Body of pancreas (tissue), 4 donors: Measurements from ENCODE around the gene PTPRN2. TPM values are rescaled to one million over a fixed set of nuclear protein-coding genes. Genes with fewer than 3 reads are reported as not detected.

Source experiments
- ATAC-seq: fragments of 150-250 bp; one replicate; pipeline ENCODE4 v1.9.1; 2016
- DNase-seq, 4 donors: peaks; one replicate each; pipeline ENCODE4 v3.0.0-alpha.2; 2019
- H3K27ac ChIP-seq, 4 donors: fragments of 200-600 bp; sonication (generic); 1 replicate in 3 of 4; 2 replicates in 1 of 4; pipeline versions ENCODE4 v1.5.1 to v1.6.1; 2016 to 2019; ENCODE audit warnings: mild to moderate bottlenecking in 1 of 4, mixed read lengths in 1 of 4, moderate library complexity in 1 of 4
- H3K27me3 ChIP-seq, 2 donors: fragments of 200-600 bp; sonication (generic); one replicate each; pipeline ENCODE4 v1.6.0; 2016; ENCODE audit warnings: mild to moderate bottlenecking in 1 of 2
- H3K36me3 ChIP-seq, 2 donors: fragments of 200-600 bp; sonication (generic); replicated peaks in 1 of 2; 2 replicates each; pipeline ENCODE4 v1.5.1; 2016; ENCODE audit warnings: low read depth in 2 of 2; ENCODE audit not compliant: insufficient read depth in 1 of 2
- H3K4me1 ChIP-seq: fragments of 200-600 bp; sonication (generic); one replicate; pipeline ENCODE4 v1.6.0; 2016
- H3K4me3 ChIP-seq, 2 donors: fragments of 200-600 bp; sonication (generic); 1 replicate in 1 of 2; 2 replicates in 1 of 2; pipeline ENCODE4 v1.5.1; 2016 to 2019
- H3K9me3 ChIP-seq, 3 donors: fragments of 200-600 bp; sonication (generic); 1 replicate in 2 of 3; 2 replicates in 1 of 3; pipeline ENCODE4 v1.5.1; 2016
- CTCF ChIP-seq, 7 experiments: fragments of 450-650 bp in 4 of 7; fragments of 200-600 bp in 3 of 7; sonication (generic) in 3 of 7; IDR thresholded peaks; one replicate each; pipeline ENCODE4 v1.5.1; 2016 to 2019; ENCODE audit warnings: antibody characterized with exemption in 7 of 7
- POLR2A ChIP-seq, 3 donors: fragments of 450-650 bp; IDR thresholded peaks; one replicate each; pipeline ENCODE4 v1.6.1; 2016; ENCODE audit warnings: antibody characterized with exemption in 3 of 3, mild to moderate bottlenecking in 2 of 3
- WGBS, 2 donors: methylation state at CpG; one replicate each; pipeline ENCODE4 v1.1.5; 2017; 5-methylcytosine and 5-hydroxymethylcytosine counted together
- intact Hi-C: fragments of 100-400 bp; cut with DNase I; formaldehyde crosslinking; loops from one replicate; pipeline ENCODE4 v1.15.1; 2023
- total RNA-seq, 2 donors: library from RNA; depleted of rRNA; stranded (reverse); fragments of >200 nt; gene quantifications; one replicate each; pipeline ENCODE4 v1.1.0, GENCODE V29; 2016

PTPRN2 gene
- total RNA-seq, 2 donors from 2014 or later, result 31.6 to 76.1 TPM

GRCh38 chr7:157969995-157970394 is 617.6 kb downstream of the PTPRN2 start:
- peaks cover 0 to 14% (median 0%) of the 10 kb centered on the region in 3 donors for H3K9me3 ChIP-seq
- ATAC-seq (no peak), DNase-seq (no peak)
- no peak overlapping the region for H3K4me3 ChIP-seq
- H3K27me3 ChIP-seq, result no peaks in the 10 kb centered on the region
- H3K4me1 ChIP-seq, result no peaks in the 10 kb centered on the region
- intact Hi-C loops, result no loop called here
- 48 to 69% methylated on average over 2 of the region's 2 CpGs for WGBS, 2 donors
- TF ChIP-seq POLR2A (IDR thresholded peaks at IDR 0.05) (no peak), CTCF (IDR thresholded peaks at IDR 0.05) (no peak)
- H3K27ac ChIP-seq, result no peak overlapping the region
- H3K36me3 ChIP-seq, result no peaks in the 10 kb centered on the region

- no peak for DNase-seq
- TF ChIP-seq POLR2A (IDR thresholded peaks at IDR 0.05) (no peak), CTCF (IDR thresholded peaks at IDR 0.05) (no peak)
- no peaks in the 10 kb centered on the region for H3K9me3 ChIP-seq
- WGBS, 2 donors, result 65 to 87% methylated on average over 1 of the region's 1 CpG
- H3K36me3 ChIP-seq, result no peaks in the 10 kb centered on the region
- no peak overlapping the region for H3K27ac ChIP-seq
- intact Hi-C loops, result no loop called here
- no peaks in the 10 kb centered on the region for H3K4me1 ChIP-seq
- no peak overlapping the region for H3K4me3 ChIP-seq
- no peak for ATAC-seq
- H3K27me3 ChIP-seq, result no peaks in the 10 kb centered on the region
Measured at GRCh38 chr7:157966490-157966889, 621.1 kb downstream of the PTPRN2 start.

- Histone ChIP-seq H3K27ac (no peak overlapping the region), H3K9me3 (peaks cover 0 to 2% (median 0%) of the 10 kb centered on the region in 3 donors), H3K36me3 (no peaks in the 10 kb centered on the region), H3K4me1 (no peaks in the 10 kb centered on the region), H3K4me3 (no peak overlapping the region), H3K27me3 (no peaks in the 10 kb centered on the region)
- TF ChIP-seq CTCF (IDR thresholded peaks at IDR 0.05) (no peak), POLR2A (IDR thresholded peaks at IDR 0.05) (no peak)
- intact Hi-C loops, result no loop called here
- ATAC-seq (no peak), DNase-seq (no peak)
- 90 to 97% methylated on average over 7 to 8 of the region's 8 CpGs for WGBS, 2 donors
Measured at GRCh38 chr7:157964521-157964920, 623.1 kb downstream of the PTPRN2 start.

DNA sequence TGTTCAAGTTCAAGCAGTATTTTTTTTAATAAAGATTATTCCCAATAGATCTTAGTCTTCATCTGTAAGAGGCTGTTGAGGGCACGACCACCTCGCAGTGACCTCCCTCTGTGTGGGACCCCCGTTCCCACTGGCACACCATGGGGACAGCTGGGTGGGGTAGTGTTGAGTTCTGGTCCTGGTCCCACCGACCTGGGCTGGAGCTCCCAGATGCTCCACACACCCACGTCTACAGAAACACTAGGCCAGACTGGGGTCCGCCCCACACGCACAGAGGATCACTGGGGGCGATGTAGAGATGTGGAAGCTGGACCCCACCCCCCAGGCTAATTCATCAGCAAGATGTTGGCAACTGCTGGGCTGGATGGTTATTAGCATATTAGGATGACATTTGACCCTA is 623.6 kb downstream of the PTPRN2 start:
- Histone ChIP-seq H3K36me3 (no peaks in the 10 kb centered on the region), H3K4me3 (no peak overlapping the region), H3K4me1 (no peaks in the 10 kb centered on the region), H3K27ac (no peak overlapping the region), H3K27me3 (no peaks in the 10 kb centered on the region), H3K9me3 (peaks cover 0 to 4% (median 0%) of the 10 kb centered on the region in 3 donors)
- intact Hi-C loops, result no loop called here
- TF ChIP-seq POLR2A (IDR thresholded peaks at IDR 0.05) (no peak), CTCF (IDR thresholded peaks at IDR 0.05) (no peak)
- DNase-seq (no peak), ATAC-seq (no peak)
- WGBS, 2 donors, result 96% methylated on average over 4 to 8 of the region's 8 CpGs

DNA sequence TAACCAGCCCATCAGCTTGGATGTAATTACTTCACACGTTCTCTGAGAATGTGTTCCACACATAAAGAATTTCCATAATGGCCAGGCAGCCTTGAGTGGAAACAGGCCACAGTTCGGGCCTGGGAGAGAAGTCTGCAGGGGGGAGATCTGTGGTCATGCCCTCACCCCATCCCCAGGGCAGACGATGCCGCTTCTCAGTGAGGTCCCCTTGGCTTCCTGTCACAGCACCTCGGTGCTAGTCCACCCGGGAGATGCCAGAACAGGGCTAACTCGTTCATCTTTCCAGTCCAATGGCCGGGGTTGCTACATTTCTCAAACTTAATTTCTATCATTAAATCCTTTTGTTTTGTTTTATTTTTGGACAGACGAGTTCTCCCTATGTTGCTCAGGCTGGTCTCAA is 624.1 kb downstream of the PTPRN2 start:
- TF ChIP-seq CTCF (IDR thresholded peaks at IDR 0.05) (no peak), POLR2A (IDR thresholded peaks at IDR 0.05) (no peak)
- ATAC-seq (no peak), DNase-seq (no peak)
- Histone ChIP-seq H3K27me3 (no peaks in the 10 kb centered on the region), H3K4me3 (no peak overlapping the region), H3K9me3 (peaks cover 0 to 4% (median 0%) of the 10 kb centered on the region in 3 donors), H3K27ac (no peak overlapping the region), H3K36me3 (no peaks in the 10 kb centered on the region), H3K4me1 (no peaks in the 10 kb centered on the region)
- WGBS, 2 donors, result 72 to 83% methylated on average over 9 of the region's 9 CpGs
- intact Hi-C loops, result no loop called here
